ENCODE data around the gene SPSB4.
"Not testable (repeated sequence)": the region's sequence is repeated elsewhere in the genome, so short reads cannot be mapped to it uniquely, and the experiment has no call there.

SPSB4 gene

DNA sequence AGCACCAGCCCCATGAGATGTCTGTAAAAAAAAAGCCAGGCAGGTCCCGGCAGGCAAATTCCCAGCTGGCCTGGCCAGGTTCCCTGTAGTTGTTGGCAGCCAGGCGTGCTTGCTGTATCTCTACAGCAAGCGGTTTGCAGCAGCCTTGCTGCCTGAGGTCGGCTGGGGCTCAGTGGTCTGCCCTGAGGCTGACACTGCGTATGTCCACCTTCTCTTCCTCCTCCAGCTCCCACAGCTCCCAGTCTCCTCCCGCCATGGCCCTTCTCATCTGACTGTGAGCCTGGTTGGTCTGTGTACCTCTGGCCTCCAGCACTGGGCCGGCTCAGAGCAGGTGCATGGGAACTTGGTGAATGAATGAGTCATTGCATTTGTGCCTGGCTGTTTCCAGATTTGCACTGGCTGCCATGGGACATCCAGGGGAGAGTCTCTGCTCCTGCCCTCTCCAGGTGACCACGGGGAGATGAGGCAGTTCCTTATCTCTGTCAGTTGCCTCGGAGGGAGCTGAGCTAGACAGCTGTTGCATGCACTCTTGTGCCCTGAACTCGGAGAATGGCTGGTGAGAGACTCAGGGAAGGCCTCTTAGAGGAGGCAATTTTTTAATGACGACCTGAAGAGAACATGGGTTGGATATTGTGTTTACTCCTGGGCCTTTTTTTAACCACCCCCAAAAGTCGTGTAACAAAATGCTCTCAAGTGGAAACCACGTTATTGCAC lies 43.0 kb downstream of the SPSB4 start:
- peak; percentile 77 for DNase-seq (ENCODE audit: low read depth, low spot score)

DNA sequence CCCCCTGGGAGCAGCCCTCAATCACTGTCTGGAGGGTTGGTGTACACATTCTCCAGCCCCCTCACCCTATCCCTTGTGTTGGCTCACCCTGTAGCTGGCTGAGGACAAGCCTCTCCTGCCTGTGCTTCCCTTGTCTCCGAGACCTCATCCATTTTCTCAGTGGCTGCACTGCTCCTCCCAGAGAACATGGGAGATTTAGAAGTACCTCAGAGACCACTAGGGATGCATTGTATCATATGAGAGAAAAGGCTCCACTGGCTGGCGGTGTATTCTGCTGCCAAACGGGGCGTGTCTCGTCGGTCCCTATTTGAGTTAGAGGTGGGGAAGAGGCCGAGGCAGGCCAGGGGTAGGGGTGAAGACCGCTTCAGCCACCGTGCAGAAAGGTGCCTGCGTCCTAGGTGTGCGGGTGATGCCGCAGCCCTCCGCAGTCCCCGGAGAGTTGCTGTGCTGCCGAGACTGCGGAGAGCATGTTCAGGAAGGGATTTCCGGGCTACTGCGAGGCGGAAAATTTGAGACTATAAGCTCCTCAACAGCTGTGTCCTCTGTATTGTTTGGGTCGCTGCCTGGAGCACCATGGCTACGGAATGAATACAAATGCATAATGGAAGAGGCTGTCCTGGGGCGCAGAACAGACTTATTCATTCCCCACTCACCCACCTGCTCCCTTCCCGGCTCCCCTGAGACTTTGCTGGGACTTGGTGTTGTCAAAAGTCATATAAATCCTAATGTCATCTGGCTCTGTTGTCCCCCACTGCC lies 43.8 kb downstream of the SPSB4 start:
- DNase-seq (ENCODE audit: low read depth, low spot score), result peak; percentile 88

DNA sequence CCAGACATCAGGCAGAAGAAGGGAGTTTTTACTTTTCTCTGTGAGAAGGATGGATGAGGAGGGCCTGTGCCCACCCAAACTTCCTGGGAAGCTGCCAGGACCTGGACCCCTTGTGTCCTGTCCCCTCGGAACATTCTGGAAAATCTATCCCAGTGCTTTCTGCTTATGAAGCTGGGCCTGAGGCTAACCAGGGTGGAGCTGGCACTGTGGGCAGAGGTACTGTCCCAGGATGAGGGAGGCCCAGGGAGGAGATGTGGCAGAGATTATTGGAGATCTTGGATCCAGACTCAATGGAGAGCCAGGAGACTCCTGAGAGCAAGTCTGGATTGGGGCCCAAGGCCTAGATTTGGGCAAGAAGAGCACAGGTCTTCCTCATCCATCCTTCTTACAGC lies 44.4 kb downstream of the SPSB4 start:
- no peak for DNase-seq (ENCODE audit: low read depth, low spot score)

DNA sequence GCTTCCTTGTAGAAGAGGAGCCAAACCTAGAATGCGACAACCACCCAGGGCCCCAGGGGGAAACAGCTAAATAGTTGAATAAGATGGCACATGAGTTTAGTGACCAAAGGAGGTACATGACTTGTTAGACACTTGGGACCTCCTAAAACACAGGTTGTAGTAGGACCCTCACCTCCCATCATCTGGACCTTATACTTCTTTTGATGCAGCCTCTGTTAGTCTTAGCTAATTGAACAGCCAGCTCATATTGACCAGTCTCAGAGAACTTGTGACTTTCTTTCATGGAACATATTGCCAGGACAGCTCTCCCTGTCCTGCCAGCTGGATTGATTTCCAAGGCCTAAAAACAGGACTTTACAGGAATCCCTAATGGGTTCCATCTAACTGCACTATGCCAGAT lies 45.0 kb downstream of the SPSB4 start:
- DNase-seq (ENCODE audit: low read depth, low spot score), result no peak

DNA sequence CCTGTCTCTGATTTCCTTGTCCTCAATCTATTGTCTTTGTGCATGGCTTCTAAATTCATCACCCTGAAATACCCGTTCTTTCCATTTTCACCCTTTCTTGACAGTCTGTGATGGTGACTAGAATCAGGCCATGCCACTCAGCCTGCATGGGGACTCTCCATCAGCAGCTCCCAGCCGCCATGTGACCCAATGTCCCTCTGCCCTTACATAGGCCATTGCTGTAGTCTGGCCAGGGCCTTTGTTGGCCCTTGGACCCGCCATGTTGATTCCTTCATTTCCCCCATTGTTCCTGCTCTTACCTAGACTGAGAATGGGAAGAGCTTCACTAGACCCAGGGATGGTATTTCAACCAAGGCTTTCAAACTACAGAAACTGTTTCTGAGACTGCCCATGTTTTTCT lies 45.8 kb downstream of the SPSB4 start:
- DNase-seq (ENCODE audit: low read depth, low spot score), result no peak

DNA sequence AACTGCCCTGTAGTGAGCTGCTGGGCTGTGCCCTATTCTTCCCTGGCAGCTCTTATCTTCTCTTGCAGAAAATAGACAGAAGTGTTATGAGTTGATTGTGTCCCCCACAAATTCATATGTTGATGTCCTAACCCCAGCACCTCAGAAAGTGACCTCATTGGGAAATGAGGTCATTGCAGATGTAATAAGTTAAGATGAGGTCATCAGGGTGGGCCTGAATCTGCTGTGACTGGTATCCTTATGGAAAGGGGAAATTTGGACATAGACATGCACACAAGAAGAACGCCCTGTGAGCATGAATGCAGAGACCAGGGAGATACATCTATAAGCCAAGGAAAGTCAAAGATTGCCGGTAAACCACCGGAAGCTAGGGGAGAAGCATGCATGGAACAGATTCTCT lies 49.0 kb downstream of the SPSB4 start:
- DNase-seq (ENCODE audit: low read depth, low spot score), result no peak

DNA sequence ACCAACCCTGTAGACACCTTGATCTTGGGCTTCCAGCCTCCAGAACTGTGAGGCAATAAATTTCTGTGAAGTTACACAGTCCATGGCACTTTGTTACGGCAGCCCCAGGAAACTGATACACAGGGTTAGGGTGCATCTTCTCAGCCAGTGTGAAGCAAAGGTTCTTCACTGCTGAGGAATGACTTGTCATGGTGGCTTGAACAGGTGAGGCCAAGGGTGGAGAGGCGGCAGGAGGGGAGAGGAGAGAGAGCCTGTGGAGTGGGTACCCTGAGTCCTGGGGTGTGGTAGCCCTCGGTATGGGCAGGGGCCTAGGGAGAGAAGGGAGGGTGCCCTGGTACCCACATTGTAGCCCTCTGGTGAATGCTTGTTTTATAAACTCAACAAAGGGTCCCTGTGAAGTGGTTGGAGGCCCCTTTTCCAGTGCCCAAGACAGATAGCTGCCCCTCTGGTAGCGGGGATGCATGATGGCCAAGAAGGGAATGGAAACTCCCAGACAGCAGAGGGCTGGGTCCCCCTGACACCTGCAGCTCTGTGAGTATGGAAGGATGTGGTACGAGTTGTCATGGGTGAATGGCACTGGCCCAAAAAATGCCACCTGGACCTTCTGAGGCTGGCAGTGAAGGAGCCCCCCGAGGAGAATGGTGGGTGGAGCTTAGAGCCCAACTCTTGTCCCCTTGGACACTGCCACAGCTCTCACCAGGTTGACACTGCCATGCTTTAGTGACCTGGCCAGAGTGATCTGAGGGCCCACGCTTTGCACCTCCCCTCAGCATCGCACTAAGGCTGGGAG lies 49.6 kb downstream of the SPSB4 start:
- DNase-seq (ENCODE audit: low read depth, low spot score), result no peak

DNA sequence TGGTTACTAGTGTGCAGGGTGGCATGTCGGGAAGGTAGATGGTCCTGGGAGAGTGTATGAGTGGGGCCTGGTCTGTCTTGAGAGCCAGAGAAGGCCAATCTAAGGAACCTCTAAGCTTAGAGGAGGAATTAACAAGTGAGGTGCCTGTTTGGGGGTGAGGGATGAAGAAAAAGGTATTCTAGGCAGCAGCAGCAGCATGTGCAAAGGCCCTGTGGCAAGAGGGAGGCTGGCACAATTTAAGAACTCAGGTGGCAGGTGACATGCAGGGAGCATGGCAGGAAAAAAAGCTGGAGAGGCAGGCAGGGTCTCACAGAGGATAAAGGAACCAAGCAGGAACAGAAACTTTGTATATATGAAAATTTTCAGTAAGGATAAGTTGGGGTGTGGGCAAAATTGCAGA lies 51.2 kb downstream of the SPSB4 start:
- DNase-seq (ENCODE audit: low read depth, low spot score), result no peak

DNA sequence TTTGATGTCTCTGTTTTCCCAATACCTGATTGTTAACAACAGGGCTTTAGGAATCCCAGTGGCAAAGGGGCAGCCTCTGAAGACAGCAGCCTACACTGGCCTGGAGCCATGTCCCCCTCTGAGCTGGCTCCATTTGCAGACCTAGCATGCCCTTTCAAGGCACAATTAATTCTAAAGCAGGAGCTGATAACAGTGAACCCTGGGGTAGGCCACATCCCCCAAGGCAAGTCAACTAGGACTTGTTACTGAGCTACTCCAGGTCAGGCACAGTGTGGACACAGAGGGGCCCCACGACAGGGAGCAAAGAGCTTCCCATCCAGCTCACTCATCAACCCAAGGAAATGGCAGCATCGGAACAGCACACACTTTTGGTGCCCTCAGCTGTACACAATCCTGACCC lies 51.9 kb downstream of the SPSB4 start:
- no peak for DNase-seq (ENCODE audit: low read depth, low spot score)

DNA sequence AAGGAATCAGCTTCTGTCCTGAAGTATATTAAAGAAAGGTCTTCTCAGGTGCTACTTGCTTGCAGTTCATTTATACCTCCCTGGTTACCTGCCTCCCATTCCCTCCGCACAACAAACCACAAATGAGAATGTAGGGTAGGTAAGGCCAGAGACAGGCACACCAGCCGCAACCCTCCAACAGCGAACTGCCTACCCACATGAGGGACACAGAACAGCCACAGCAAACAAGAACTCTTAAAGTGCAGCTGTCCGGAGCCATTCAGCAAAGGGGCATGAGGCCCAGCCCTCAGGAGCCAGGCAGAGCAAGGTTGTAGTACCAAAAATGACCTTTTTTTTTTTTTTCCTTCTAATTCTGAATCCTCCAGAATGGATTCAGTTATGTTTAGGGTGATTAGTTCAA lies 52.4 kb downstream of the SPSB4 start:
- no peak for DNase-seq (ENCODE audit: low read depth, low spot score)

DNA sequence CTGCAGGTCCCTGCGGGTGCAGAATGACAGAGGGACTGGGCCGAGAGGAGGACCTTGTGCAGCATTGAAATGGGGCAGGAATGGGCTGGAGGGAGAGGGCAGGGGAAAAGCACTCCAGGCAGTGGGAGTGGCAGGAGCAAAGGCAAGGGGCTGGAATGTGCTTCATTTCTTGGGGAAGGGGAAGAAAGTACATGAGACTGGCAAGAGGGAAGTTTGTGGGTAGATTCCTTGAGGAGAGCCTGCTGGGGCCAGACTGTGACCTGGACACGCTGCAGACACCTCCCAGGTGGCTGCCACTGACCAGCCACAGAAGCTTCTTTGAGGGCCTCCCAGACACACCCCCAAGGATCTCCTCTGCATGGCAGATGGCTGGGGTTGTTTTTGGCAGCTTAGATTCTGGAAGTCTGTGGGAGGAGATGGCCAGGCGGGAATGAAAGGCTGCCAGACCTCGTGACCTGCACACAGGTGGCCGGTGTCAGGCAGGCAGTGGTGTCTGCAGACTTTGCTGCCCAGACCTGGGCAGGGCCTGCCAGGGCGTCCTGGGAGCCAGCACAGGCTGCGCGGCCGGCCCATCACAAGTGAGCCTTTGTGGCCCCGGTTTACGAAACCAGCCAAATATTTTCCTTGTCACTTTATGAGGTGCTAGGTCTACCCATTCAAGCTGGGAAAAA lies 53.1 kb downstream of the SPSB4 start:
- no peak for DNase-seq (ENCODE audit: low read depth, low spot score)

DNA sequence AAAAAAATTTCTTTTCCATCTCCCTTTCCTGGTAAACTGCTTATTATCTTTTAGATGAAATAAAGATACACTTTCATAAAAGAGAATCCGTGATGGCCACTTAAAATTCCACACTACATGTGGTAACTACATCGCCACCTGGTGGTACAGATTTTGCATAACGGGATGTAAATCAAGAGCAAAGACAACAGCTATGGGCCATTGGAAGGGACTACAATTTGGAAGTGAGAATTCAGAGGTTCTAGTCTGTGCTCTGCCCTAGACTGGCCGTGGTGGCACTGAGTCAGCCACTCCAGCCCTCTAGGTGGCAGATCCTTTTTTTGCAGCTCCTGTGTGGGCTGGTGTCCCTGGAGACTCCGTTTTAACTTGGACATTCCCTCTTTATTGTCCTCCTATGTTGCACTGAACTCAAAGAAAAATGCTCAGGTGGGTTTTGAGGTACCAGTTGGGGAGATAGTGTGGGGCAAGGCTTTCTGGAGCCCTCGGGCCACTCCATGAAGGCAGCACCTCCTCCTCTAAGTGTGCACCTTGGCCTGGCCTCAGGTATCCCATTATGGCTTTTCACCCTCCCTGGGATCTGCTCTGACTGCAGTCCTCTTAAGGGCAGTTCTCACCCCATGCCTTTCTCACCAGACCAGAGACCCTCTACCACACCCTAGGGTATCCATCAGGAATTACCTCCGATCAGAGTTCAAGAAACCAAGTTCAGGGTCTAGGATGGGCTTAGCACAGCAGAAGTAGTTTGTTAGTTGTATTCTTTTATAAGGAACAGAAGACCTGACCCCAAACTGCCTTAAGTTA lies 54.9 kb downstream of the SPSB4 start:
- peak; percentile 91 for DNase-seq (ENCODE audit: low read depth, low spot score)

DNA sequence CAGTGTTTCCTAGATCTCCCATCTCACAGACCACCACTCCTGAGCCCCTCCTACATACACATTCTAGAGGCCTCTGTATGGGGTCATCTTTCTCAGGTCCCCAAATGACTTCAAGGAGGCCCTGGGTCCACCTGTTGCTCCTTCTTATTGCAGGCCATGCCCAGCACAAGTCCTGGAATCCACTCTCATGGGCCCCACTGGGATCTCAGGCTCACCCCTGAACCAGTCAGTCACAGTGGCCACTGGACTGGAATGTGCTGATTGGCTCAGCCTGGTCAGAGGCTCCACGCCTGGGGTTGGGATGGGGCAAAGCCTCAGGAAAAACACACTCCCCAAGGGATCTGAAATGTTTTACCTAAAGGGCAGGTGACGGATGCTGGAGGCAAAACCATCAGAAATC lies 55.7 kb downstream of the SPSB4 start:
- no peak for DNase-seq (ENCODE audit: low read depth, low spot score)

DNA sequence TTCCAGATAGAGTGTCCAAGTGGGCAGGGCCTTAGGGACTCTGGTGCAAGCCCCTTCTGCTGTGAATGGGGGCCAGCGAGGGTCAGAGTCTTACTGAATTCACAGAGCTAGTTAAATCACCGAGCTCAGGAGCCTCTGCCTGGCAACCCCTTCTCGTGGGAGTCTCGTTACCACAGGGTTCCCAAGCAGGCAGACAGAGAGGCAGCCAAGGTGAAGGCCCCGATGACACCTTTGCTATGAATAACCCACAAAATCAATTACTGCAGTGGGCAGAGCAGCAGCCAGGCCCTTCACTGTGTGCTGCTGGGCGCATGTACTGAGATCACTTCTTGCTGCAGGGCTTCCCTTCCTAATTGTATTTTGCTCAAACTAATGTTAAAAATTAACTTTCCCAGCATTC lies 56.9 kb downstream of the SPSB4 start:
- DNase-seq (ENCODE audit: low read depth, low spot score), result no peak

DNA sequence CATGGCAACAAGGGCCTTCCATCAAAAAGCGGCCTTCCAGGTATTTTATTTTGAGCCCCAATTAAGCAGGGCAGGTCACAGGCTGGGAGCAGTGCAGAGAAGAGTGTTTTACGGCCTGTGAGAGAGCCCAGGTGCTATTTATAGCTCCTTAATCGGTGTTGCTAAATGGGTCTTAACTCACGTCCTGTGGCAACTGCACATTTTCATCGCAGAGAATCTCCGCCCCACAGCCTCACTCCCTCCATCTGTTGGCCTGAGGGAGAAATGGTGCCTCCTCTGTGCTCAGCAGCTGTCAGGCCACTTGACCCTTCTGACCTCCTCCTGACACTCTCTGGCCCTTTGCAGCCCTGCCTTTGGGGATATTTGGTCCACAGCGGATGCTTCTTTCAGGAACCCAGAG lies 58.6 kb downstream of the SPSB4 start:
- no peak for DNase-seq (ENCODE audit: low read depth, low spot score)

DNA sequence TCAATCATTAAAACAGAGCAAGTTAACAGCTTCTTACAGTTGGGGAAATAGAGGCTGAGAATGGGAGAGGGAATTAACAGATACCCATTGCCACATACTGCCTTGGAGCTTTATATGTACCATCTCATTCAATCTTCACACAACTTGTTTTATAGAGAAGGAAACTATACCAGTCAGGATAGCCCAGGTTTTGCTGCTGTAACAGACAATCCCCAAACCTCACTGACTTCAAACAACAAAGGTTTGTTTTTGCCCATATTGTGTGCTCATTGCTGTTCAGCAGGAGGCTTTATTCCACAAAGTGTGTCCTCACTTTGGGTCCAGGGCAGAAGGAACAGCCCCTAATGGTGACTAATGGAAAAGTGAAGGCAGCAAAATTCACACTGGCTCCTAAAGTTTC lies 59.2 kb downstream of the SPSB4 start:
- no peak for DNase-seq (ENCODE audit: low read depth, low spot score)

DNA sequence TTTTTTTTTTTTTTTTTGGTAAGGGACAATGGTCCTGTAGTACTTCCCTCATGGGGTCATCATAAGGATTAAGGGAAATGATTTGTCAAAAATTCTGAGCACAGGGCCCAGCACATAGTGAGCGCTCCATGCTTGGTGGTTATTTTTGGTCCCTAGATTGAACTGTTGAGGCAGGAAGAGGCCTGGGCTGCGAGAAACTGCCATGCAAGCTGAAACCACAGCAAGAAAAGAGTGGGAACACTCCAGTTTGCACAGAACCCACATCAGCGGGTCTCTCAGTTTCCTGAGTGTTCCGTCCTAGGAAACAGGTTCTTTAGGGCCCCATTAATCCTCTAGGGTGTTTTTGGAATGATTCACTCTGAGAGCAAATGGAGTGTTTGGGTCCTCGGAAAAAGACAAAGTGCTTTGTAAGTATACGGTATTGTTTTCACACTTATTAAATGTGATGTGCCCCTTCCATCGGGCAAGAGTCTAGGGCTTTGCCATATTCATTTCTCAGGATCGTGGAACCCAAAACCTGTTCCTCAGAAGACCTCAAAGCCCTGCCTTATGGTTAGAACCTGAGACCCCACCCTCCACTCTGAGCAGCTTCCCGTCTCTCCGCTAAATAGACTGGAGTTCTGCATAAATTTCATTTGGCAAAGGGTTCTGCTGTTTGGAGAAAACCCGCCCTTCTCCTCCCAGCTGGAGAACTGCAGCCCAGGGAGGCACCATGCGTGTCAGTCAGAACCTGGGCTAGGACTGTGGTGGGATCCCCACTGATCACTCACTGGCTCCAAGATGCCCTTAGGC lies 60.4 kb downstream of the SPSB4 start:
- no peak for DNase-seq (ENCODE audit: low read depth, low spot score)

DNA sequence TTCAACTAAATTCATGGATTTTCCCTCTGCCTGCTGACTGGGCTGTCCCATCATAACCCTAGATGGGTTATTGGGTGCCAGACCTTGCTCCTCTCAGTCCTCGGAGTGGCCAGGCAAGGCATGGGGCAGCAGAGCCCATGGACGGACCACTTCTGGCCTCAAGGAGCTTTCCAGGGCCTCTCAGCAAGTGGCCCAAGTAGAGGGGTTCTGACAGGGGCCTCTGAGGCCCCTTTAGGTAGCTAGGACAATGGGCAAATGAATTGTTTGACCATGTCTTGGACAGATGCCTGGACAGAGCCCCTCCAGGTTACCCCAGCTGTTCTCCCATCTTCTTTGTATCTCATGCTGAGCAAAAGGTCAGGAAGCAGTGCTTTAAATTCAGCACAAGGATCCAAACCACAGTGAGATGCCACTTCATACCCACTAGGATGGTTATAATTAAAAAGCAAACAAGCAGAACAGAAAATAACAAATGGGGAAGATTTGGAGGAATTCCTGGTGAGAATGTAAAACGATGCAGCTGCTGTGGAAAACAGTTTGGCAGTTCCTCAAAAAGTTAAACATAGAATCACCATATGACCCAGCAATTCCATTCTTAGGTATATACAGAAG lies 61.6 kb downstream of the SPSB4 start:
- DNase-seq (ENCODE audit: low read depth, low spot score), result no peak

DNA sequence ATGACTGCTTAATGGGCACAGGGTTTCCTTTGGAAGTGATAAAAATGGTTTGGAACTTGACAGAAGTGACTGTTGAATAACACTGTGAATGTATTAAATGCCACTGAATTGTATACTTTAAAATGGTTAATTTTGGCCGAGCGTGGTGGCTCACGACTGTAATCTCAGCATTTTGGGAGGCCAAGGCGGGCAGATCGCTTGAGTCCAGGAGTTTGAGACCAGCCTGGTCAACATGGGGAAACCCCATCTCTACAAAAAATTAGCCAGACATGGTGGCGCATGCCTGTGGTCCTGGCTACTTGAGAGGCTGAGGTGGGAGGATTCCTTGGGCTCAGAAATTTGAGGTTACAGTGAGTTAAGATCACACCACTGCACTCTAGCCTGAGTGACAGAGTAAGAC lies 62.5 kb downstream of the SPSB4 start:
- not testable (repeated sequence) for DNase-seq (ENCODE audit: low read depth, low spot score)

DNA sequence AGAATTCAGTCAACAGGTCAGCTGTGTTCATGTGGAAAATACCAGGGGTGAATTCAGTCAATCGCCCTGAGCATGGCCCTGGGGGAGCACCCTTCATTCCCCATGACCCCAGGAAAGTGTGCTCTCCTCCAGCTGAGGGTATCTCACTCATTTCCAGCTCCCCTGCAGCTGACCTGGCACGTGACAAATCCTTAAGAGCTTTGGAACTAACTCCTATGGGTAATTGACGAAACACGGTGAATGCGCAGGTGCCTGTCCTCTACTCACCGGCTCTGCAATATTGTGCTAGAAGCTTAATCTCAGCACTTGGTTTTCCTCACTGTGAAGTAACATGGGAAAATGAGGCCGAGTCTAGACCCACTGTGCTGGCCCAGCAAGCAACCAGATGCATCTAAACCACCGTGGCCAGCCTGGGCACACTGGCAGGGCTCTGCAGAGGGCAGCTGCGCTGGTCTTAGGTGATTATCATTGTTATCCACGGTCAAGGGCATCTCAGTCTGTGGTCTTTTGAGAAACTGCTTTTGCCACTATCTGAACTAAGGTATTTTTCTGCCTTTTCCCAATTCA lies 63.1 kb downstream of the SPSB4 start:
- DNase-seq (ENCODE audit: low read depth, low spot score), result no peak
